Activated CD4-positive, alpha-beta memory T cell treated with anti-CD3 and anti-CD28 coated beads, Interleukin-2, amount 10 ng/mL, durations not matched to agents 7 days and 5 days (primary cell): ENCODE measurements around the gene KIF9. TPM values are rescaled to one million over a fixed set of nuclear protein-coding genes. Genes with fewer than 3 reads are reported as not detected.
"Not testable (repeated sequence)": the region's sequence is repeated elsewhere in the genome, so short reads cannot be mapped to it uniquely, and the experiment has no call there.

Experiments used
- CTCF ChIA-PET: fragments of 350-600 bp; sonication (Branson Sonifier 250); formaldehyde crosslinking; loops from one replicate; lab custom pipeline; 2021; ENCODE audit warnings: antibody characterized with exemption, inconsistent platforms; lab: Charles Lee
- POLR2A ChIA-PET: fragments of 350-600 bp; sonication (Branson Sonifier 250); formaldehyde crosslinking; loops from one replicate; lab custom pipeline; 2021; ENCODE audit warnings: antibody characterized with exemption; lab: Charles Lee
- DNase-seq: peaks from one replicate; pipeline ENCODE4 v3.0.0-alpha.2; 2020
- H3K27ac Mint-ChIP-seq: one replicate; pipeline ENCODE4 v1.8.0; 2021; ENCODE audit warnings: mild to moderate bottlenecking, mixed read lengths
- H3K27me3 Mint-ChIP-seq: one replicate; pipeline ENCODE4 v1.8.0; 2021; ENCODE audit warnings: mixed read lengths
- H3K36me3 Mint-ChIP-seq: one replicate; pipeline ENCODE4 v1.8.0; 2021; ENCODE audit warnings: low read depth, mixed read lengths
- H3K4me1 Mint-ChIP-seq: one replicate; pipeline ENCODE4 v1.8.0; 2021; ENCODE audit warnings: mixed read lengths
- H3K4me3 Mint-ChIP-seq: one replicate; pipeline ENCODE4 v1.8.0; 2021; ENCODE audit warnings: mild to moderate bottlenecking, mixed read lengths
- H3K9me3 Mint-ChIP-seq: one replicate; pipeline ENCODE4 v1.8.0; 2021; ENCODE audit warnings: mixed read lengths
- total RNA-seq, 2 experiments: library from RNA; stranded (reverse); gene quantifications; one replicate each; pipeline ENCODE4 v1.2.3, GENCODE V29; 2021

KIF9 gene
- total RNA-seq, 2 experiments from 2014 or later: 3.1 to 3.4 TPM

- H3K27me3 Mint-ChIP-seq: no peaks in the 10 kb centered on the region
- ChIA-PET CTCF (no interaction called here), POLR2A (no interaction called here)
These were observed 44.6 kb downstream of the KIF9 start for GRCh38 chr3:47238017-47238416.

GRCh38 chr3:47228088-47228487 is 54.5 kb downstream of the KIF9 start:
- POLR2A ChIA-PET: no interaction called here

More at GRCh38 chr3:47238017-47238416, 44.6 kb downstream of the KIF9 start:
- Mint-ChIP-seq H3K4me3 (no peak overlapping the region), H3K27ac (no peak overlapping the region), H3K9me3 (no peaks in the 10 kb centered on the region), H3K36me3 (no peaks in the 10 kb centered on the region), H3K4me1 (no peaks in the 10 kb centered on the region)
- DNase-seq: no peak

GRCh38 chr3:47227678-47228077 is 54.9 kb downstream of the KIF9 start:
- no peak overlapping the region for H3K4me3 Mint-ChIP-seq
- H3K36me3 Mint-ChIP-seq: no peaks in the 10 kb centered on the region
- no peaks in the 10 kb centered on the region for H3K9me3 Mint-ChIP-seq
- H3K27ac Mint-ChIP-seq: no peak overlapping the region
- DNase-seq: no peak
- ChIA-PET CTCF (no interaction called here), POLR2A (interaction anchor here (0.8 kb wide), 1 partner anchor 383 kb away, joined by 3 read pairs; no protein-coding TSS in a partner anchor)
- peaks cover 7% of the 10 kb centered on the region for H3K4me1 Mint-ChIP-seq
- H3K27me3 Mint-ChIP-seq: no peaks in the 10 kb centered on the region

More at GRCh38 chr3:47228088-47228487, 54.5 kb downstream of the KIF9 start:
- Mint-ChIP-seq H3K4me1 (peaks cover 7% of the 10 kb centered on the region), H3K27ac (no peak overlapping the region), H3K4me3 (no peak overlapping the region), H3K9me3 (no peaks in the 10 kb centered on the region), H3K36me3 (no peaks in the 10 kb centered on the region), H3K27me3 (no peaks in the 10 kb centered on the region)
- CTCF ChIA-PET: no interaction called here
- no peak for DNase-seq

GRCh38 chr3:47225310-47225906 is 57.2 kb downstream of the KIF9 start:
- no peaks in the 10 kb centered on the region for H3K27me3 Mint-ChIP-seq
- H3K4me1 Mint-ChIP-seq: peaks cover 7% of the 10 kb centered on the region
- no peak overlapping the region for H3K27ac Mint-ChIP-seq
- DNase-seq: no peak
- H3K36me3 Mint-ChIP-seq: no peaks in the 10 kb centered on the region
- H3K9me3 Mint-ChIP-seq: no peaks in the 10 kb centered on the region
- CTCF ChIA-PET: interaction anchor here (0.6 kb wide), 2 partner anchors 98 to 561 kb away, joined by 3 to 4 read pairs; no protein-coding TSS in a partner anchor
- POLR2A ChIA-PET: no interaction called here
- no peak overlapping the region for H3K4me3 Mint-ChIP-seq

GRCh38 chr3:47223755-47224154 is 58.8 kb downstream of the KIF9 start:
- peaks cover 7% of the 10 kb centered on the region for H3K4me1 Mint-ChIP-seq
- no peaks in the 10 kb centered on the region for H3K27me3 Mint-ChIP-seq
- POLR2A ChIA-PET: interaction anchor here (0.6 kb wide), 1 partner anchor 29 kb away, joined by 3 read pairs; no protein-coding TSS in a partner anchor
- no peak overlapping the region for H3K4me3 Mint-ChIP-seq
- no peak for DNase-seq
- CTCF ChIA-PET: no interaction called here
- no peak overlapping the region for H3K27ac Mint-ChIP-seq
- H3K9me3 Mint-ChIP-seq: no peaks in the 10 kb centered on the region
- H3K36me3 Mint-ChIP-seq: no peaks in the 10 kb centered on the region

GRCh38 chr3:47221798-47222197 is 60.8 kb downstream of the KIF9 start:
- H3K4me1 Mint-ChIP-seq: peaks cover 4% of the 10 kb centered on the region
- no peaks in the 10 kb centered on the region for H3K9me3 Mint-ChIP-seq
- no peak overlapping the region for H3K27ac Mint-ChIP-seq
- no peaks in the 10 kb centered on the region for H3K27me3 Mint-ChIP-seq
- ChIA-PET POLR2A (interaction anchor here (1.5 kb wide), 1 partner anchor 11 kb away, joined by 3 read pairs; no protein-coding TSS in a partner anchor), CTCF (no interaction called here)
- H3K4me3 Mint-ChIP-seq: no peak overlapping the region
- no peaks in the 10 kb centered on the region for H3K36me3 Mint-ChIP-seq
- no peak for DNase-seq

- Mint-ChIP-seq H3K4me3 (no peak overlapping the region), H3K9me3 (no peaks in the 10 kb centered on the region), H3K27ac (no peak overlapping the region), H3K4me1 (no peaks in the 10 kb centered on the region), H3K27me3 (no peaks in the 10 kb centered on the region), H3K36me3 (no peaks in the 10 kb centered on the region)
- ChIA-PET CTCF (no interaction called here), POLR2A (interaction anchor here (1.2 kb wide), 1 partner anchor 11 kb away, joined by 3 read pairs; no protein-coding TSS in a partner anchor)
- DNase-seq: no peak
These were observed 71.7 kb downstream of the KIF9 start for GRCh38 chr3:47210863-47211405.

- CTCF ChIA-PET, H3K4me1 Mint-ChIP-seq, DNase-seq, H3K9me3 Mint-ChIP-seq, H3K36me3 Mint-ChIP-seq, POLR2A ChIA-PET, H3K27me3 Mint-ChIP-seq, H3K4me3 Mint-ChIP-seq, H3K27ac Mint-ChIP-seq: not testable (repeated sequence)
These were observed 76.6 kb downstream of the KIF9 start for GRCh38 chr3:47206022-47206421.

GRCh38 chr3:47204875-47205274 is 77.7 kb downstream of the KIF9 start:
- ChIA-PET CTCF (no interaction called here), POLR2A (no interaction called here)
- no peak overlapping the region for H3K27ac Mint-ChIP-seq
- no peak for DNase-seq
- H3K27me3 Mint-ChIP-seq: no peaks in the 10 kb centered on the region
- H3K9me3 Mint-ChIP-seq: no peaks in the 10 kb centered on the region
- H3K36me3 Mint-ChIP-seq: no peaks in the 10 kb centered on the region
- no peak overlapping the region for H3K4me3 Mint-ChIP-seq
- H3K4me1 Mint-ChIP-seq: no peaks in the 10 kb centered on the region

- CTCF ChIA-PET: no interaction called here
- H3K27me3 Mint-ChIP-seq: no peaks in the 10 kb centered on the region
- no peak overlapping the region for H3K27ac Mint-ChIP-seq
- no peaks in the 10 kb centered on the region for H3K36me3 Mint-ChIP-seq
- POLR2A ChIA-PET: no interaction called here
- H3K9me3 Mint-ChIP-seq: no peaks in the 10 kb centered on the region
- no peaks in the 10 kb centered on the region for H3K4me1 Mint-ChIP-seq
- H3K4me3 Mint-ChIP-seq: no peak overlapping the region
- DNase-seq: no peak
These were observed 80.1 kb downstream of the KIF9 start for GRCh38 chr3:47202542-47202941.

- ChIA-PET CTCF (no interaction called here), POLR2A (no interaction called here)
- Mint-ChIP-seq H3K9me3 (peaks cover 3% of the 10 kb centered on the region), H3K4me1 (no peaks in the 10 kb centered on the region), H3K36me3 (no peaks in the 10 kb centered on the region), H3K27me3 (no peaks in the 10 kb centered on the region), H3K27ac (no peak overlapping the region), H3K4me3 (no peak overlapping the region)
- DNase-seq: no peak
These were observed 85.3 kb downstream of the KIF9 start for GRCh38 chr3:47197287-47197686.

- POLR2A ChIA-PET: no interaction called here
- H3K27ac Mint-ChIP-seq: no peak overlapping the region
These were observed 87.6 kb downstream of the KIF9 start for GRCh38 chr3:47194994-47195393.

GRCh38 chr3:47193871-47194859 is 88.4 kb downstream of the KIF9 start:
- Mint-ChIP-seq H3K27me3 (no peaks in the 10 kb centered on the region), H3K4me3 (no peak overlapping the region), H3K27ac (no peak overlapping the region), H3K9me3 (peaks cover 3% of the 10 kb centered on the region), H3K4me1 (no peaks in the 10 kb centered on the region), H3K36me3 (no peaks in the 10 kb centered on the region)
- ChIA-PET POLR2A (no interaction called here), CTCF (no interaction called here)
- DNase-seq: no peak

More at GRCh38 chr3:47194994-47195393, 87.6 kb downstream of the KIF9 start:
- peaks cover 3% of the 10 kb centered on the region for H3K9me3 Mint-ChIP-seq
- no peaks in the 10 kb centered on the region for H3K27me3 Mint-ChIP-seq
- CTCF ChIA-PET: no interaction called here
- no peak for DNase-seq
- no peaks in the 10 kb centered on the region for H3K4me1 Mint-ChIP-seq
- no peaks in the 10 kb centered on the region for H3K36me3 Mint-ChIP-seq
- no peak overlapping the region for H3K4me3 Mint-ChIP-seq
